ENCODE measurements around the gene NDUFS4. TPM values are rescaled to one million over a fixed set of nuclear protein-coding genes. Genes with fewer than 3 reads are reported as not detected.

Gene NDUFS4
- total and polyA plus RNA-seq, 9 of the 15 experiments (the other 6 are each of a cell fraction or from before 2014, with no cell fraction given): 68.7 to 313 (median 113) TPM

DNA sequence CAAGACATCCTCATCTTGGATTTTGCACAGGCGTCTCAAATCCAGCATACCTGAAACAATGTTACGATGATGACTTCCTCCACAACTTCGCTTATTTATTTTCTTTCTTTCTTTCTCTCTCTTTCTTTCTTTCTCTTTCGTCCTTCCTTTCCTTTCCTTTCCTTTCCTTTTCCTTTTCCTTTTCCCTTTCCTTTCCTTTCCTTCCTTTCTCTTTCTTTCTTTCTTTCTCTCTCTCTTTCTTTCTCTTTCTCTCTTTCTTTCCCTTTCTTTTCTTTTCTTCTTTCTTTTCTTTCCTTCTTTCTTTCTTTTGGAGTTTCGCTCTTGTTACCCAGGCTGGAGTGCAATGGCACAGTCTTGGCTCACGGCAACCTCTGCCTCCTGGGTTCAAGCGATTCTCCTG lies 20.1 kb downstream of the NDUFS4 start:
- Histone ChIP-seq H3K4me2 (ENCODE audit: insufficient read depth, low read length) (no peak overlapping the region), H4K20me1 (replicated peaks; ENCODE audit: control insufficient read depth, insufficient read depth, low read length) (no peaks in the 10 kb centered on the region; the same call in 1 of the 2 replicates), H3K9me3 (replicated peaks; ENCODE audit: control insufficient read depth, insufficient read depth, low read depth, low read length) (no peaks in the 10 kb centered on the region), H3K36me3 (ENCODE audit: control insufficient read depth, insufficient read depth, low read length) (no peaks in the 10 kb centered on the region), H3K4me1 (replicated peaks in 1 of 2; ENCODE audit: control insufficient read depth in 2 of 2, insufficient read depth in 2 of 2, low read length in 2 of 2) (no peaks in the 10 kb centered on the region; a peak in 1 of 5 replicates), H3K9me1 (ENCODE audit: control insufficient read depth, insufficient read depth, low read length) (no peaks in the 10 kb centered on the region), H3K79me2 (ENCODE audit: control insufficient read depth, insufficient read depth, low read length) (peaks cover 58% of the 10 kb centered on the region), H3K4me3 (no peak overlapping the region), H2AFZ (ENCODE audit: low read depth, low read length) (no peak overlapping the region), H3K27ac (ENCODE audit: extremely low read depth, low read depth, low read length) (no peak overlapping the region), H3K27me3 (ENCODE audit: control insufficient read depth in 2 of 2, insufficient read depth in 2 of 2, low read length in 2 of 2) (no peaks in the 10 kb centered on the region), H3K9ac (ENCODE audit: insufficient read depth in 1 of 2, low read depth in 2 of 2, low read length in 2 of 2) (no peak overlapping the region)
- ChIA-PET POLR2A (no interaction called here), CTCF (ENCODE audit: low intra/inter-chr PET ratio) (no interaction called here)
- BruUV-seq (replicated peaks): no TSS peak
- no peak for FAIRE-seq
- TF ChIP-seq RAD51 (IDR thresholded peaks at IDR 0.05; ENCODE audit: borderline replicate concordance, low read depth): no peak
- TF ChIP-seq, protein P1, sequence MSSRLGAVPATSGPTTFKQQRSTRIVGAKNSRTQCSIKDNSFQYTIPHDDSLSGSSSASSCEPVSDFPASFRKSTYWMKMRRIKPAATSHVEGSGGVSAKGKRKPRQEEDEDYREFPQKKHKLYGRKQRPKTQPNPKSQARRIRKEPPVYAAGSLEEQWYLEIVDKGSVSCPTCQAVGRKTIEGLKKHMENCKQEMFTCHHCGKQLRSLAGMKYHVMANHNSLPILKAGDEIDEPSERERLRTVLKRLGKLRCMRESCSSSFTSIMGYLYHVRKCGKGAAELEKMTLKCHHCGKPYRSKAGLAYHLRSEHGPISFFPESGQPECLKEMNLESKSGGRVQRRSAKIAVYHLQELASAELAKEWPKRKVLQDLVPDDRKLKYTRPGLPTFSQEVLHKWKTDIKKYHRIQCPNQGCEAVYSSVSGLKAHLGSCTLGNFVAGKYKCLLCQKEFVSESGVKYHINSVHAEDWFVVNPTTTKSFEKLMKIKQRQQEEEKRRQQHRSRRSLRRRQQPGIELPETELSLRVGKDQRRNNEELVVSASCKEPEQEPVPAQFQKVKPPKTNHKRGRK (tag; IDR thresholded peaks at IDR 0.05): peak; percentile 68
- intact Hi-C loops (cut with micrococcal nuclease): no loop called here
- DNase-seq (ENCODE audit: extremely low read depth in 1 of 4, low spot score in 3 of 4): no peak
- in situ Hi-C loops (cut with MboI): no loop called here
- WGBS (ENCODE audit: insufficient coverage, low coverage, missing lambda C conversion rate): 86% methylated on average over 7 of the region's 7 CpGs
- no peak for ATAC-seq

DNA sequence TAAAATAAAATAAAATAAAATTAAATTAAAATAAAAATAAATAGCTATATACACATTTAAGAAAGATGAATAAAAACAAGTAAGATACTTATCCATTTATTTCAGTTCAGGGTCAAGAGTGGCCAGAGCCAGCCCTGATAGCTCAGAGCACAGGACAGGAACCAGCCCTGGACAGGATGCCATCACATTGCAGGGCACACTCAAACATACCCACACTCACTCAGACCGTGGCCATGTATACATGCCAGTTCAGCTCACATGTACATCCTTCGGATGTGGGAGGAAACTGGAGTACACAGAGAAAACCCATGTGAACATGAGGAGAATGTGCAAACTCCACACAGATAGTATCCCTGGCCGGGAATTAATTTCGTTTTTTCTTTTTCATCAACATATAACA lies 21.8 kb downstream of the NDUFS4 start:
- CTCF ChIA-PET (ENCODE audit: low intra/inter-chr PET ratio): no interaction called here
- in situ Hi-C loops (cut with MboI): no loop called here
- POLR2A ChIA-PET: no interaction called here
- WGBS (ENCODE audit: insufficient coverage, low coverage, missing lambda C conversion rate): 67% methylated on average over 4 of the region's 4 CpGs
- FAIRE-seq: no peak
- Histone ChIP-seq H3K4me3 (no peak overlapping the region), H3K27me3 (ENCODE audit: control insufficient read depth in 2 of 2, insufficient read depth in 2 of 2, low read length in 2 of 2) (no peaks in the 10 kb centered on the region), H3K9ac (ENCODE audit: insufficient read depth in 1 of 2, low read depth in 2 of 2, low read length in 2 of 2) (no peak overlapping the region), H3K4me1 (replicated peaks in 1 of 2; ENCODE audit: control insufficient read depth in 2 of 2, insufficient read depth in 2 of 2, low read length in 2 of 2) (no peaks in the 10 kb centered on the region; a peak in 1 of 5 replicates), H4K20me1 (replicated peaks; ENCODE audit: control insufficient read depth, insufficient read depth, low read length) (no peaks in the 10 kb centered on the region; the same call in 1 of the 2 replicates), H3K36me3 (ENCODE audit: control insufficient read depth, insufficient read depth, low read length) (no peaks in the 10 kb centered on the region), H3K9me3 (replicated peaks; ENCODE audit: control insufficient read depth, insufficient read depth, low read depth, low read length) (no peaks in the 10 kb centered on the region), H2AFZ (ENCODE audit: low read depth, low read length) (no peak overlapping the region), H3K79me2 (ENCODE audit: control insufficient read depth, insufficient read depth, low read length) (peaks cover 41% of the 10 kb centered on the region), H3K4me2 (ENCODE audit: insufficient read depth, low read length) (no peak overlapping the region), H3K27ac (ENCODE audit: extremely low read depth, low read depth, low read length) (no peak overlapping the region), H3K9me1 (ENCODE audit: control insufficient read depth, insufficient read depth, low read length) (no peaks in the 10 kb centered on the region)
- no peak for DNase-seq (ENCODE audit: extremely low read depth in 1 of 4, low spot score in 3 of 4)
- intact Hi-C loops (cut with micrococcal nuclease): no loop called here
- BruUV-seq (replicated peaks): no TSS peak
- no peak for ATAC-seq
- no peak for TF ChIP-seq RREB1 (CRISPR knock-in tag; IDR thresholded peaks at IDR 0.05)
